Measurements from ENCODE around the gene SLC39A11.

GRCh38 chr17:72860778-72861177 is 231.7 kb downstream of the SLC39A11 start:
- TF ChIP-seq CTCF (IDR thresholded peaks at IDR 0.05 in 2 of 3, conservative IDR thresholded peaks at IDR 0.05 in 1 of 3; ENCODE audit: borderline replicate concordance in 1 of 3, insufficient read depth in 1 of 3, low read depth in 2 of 3, low read length in 2 of 3), result no peak
- TF ChIP-seq POLR2A (IDR thresholded peaks at IDR 0.05; ENCODE audit: borderline replicate concordance, extremely low read depth, insufficient read depth, insufficient read length), result no peak
- no peak for TF ChIP-seq POLR2AphosphoS5 (IDR thresholded peaks at IDR 0.05; ENCODE audit: low read depth, low read length)
- TF ChIP-seq SIN3A (IDR thresholded peaks at IDR 0.05; ENCODE audit: low read depth), result no peak
- TF ChIP-seq ATF3 (IDR thresholded peaks at IDR 0.05), result no peak
- TF ChIP-seq REST (IDR thresholded peaks at IDR 0.05; ENCODE audit: low read depth), result no peak
- no peak for TF ChIP-seq EZH2 (IDR thresholded peaks at IDR 0.05)
- no peak for TF ChIP-seq SRF (IDR thresholded peaks at IDR 0.05; ENCODE audit: low read depth)
